NOMO-1 treated with dmso at 0.1 percent for 144 hours (cell line): Measurements from ENCODE around the gene STARD9.
A peak's percentile ranks its signal among the peaks of the same experiment; 100 is the strongest.

ENCODE experiments used
- DNase-seq: peaks from one replicate; lab custom pipeline; 2025; ENCODE audit not compliant: unreplicated experiment; lab: John Stamatoyannopoulos, UW

STARD9 gene

DNA sequence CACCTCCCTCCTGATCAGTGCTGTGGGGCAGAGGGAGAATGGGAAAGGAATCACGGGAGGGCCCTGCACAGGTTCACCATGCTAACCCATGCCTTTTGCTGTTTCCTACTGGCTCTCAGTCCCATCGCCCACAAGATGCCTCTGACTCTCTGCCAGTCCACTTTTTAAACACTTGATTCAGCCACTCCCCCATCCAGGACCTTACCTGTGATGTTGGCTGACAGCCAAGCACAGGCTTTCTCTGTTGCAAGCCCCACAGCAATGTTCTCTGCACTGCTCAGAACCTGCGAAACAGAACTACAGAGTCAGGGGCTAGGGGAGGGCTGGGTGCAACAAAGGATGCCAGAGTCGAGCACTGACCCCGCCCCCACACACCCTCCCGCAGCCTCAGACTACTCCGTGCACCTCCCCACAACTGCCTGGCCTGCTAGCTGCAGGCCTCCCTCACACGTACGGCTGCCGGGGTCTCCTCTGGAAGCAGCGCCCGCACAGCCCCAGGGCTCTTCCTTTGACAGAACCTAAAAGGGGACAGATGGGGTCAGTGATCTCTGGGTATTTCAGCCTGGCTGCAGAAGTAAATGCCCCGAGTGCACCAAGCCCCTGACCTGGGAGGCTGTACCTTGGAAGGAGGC is 152.5 kb downstream of the STARD9 start:
- no peak for DNase-seq

DNA sequence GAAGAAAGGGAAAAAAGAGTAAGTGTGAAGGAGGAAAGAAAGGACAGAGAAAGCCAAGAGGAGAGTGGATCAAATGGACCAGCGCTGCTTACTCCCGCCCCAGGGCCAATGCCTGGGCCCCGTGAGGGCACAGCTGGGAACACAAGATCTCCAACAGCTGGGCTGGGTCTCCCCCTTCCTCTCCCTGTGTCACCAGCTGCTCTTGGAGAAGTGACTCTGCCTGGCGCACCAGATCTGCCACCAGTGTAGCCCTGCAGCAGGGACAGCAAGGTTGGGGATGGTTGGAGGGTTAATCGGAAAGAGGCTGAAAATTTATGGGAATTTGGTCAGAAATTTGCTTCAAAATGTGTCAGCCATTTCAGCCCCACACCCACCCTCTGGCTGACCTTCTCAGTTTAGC is 153.2 kb downstream of the STARD9 start:
- DNase-seq: no peak

DNA sequence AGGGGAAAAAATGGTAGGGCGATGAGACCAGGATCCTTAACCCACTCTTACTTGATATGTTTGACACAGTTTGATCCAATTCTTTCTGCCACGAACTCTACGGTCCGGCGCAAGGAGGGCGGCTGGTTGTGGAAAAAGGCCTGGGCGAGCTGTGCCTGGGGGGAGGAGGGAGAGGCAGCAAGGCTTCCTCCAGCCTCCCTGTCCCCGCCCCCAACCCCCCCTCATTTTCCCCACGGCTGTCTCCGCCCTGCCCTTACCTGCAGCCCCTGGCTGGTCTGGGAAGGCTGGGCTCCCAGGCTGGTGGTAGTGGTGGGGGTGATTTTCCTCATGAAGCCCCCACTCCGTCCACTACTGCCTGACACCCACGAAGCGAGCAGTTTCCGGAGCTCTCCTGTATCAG is 153.6 kb downstream of the STARD9 start:
- DNase-seq: no peak

DNA sequence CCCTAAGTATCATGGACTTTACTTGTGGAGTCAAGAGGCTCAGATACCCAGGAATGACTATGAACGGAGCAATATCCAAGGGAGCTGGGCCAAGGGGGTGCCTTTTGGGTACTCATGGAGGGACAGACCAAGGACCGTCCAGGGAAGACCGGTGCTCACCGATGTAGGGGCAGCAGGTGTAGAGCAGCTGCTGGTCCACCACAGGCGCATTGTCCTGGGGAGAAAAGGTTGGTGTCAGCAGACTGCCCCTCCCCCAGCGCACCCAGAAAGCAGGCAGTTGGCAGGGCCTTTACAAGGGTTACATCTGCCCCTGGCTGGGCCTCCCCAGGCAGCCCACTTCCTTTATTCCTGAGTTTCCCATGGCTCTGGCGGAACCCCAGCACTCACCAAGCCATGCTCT is 154.0 kb downstream of the STARD9 start:
- no peak for DNase-seq

DNA sequence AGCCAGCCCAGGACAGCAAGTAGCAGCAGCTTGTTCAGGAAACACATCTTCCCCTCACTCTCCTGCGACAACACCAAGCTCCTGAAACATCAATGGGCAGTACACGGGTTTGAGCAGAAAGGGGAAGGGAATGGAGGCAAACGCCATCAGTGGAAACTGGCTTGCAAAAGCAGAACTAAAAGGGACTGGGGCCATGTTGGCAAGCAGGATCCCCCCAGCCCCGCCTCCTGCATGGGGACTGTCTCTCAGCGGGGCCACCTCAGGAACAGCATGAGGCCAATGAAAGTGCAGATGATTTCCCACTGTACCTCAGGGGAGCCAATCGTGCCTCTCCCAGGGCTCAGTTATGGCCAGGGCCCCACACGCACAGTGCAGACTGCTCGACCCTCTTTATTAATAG is 154.7 kb downstream of the STARD9 start:
- DNase-seq: peak; percentile 9

DNA sequence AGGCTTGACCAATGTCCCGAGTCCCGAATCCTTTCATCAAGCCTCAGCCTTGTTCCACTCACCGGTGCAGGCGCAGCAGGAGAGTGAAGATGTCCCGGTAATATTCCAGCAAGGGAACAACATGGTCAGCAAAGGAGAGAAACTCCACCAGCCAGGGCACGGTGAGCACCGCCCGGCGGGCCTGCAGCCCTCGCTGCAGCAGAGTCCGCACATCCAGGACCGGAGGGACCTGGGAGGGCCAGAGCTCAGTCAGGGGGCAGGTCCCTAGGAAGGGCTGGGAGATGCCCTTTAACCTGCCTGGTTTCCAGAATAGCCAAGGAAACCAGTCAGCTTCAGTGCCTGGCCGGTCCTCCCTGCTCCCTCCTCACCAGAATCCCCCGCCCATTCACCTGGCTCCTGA is 155.1 kb downstream of the STARD9 start:
- no peak for DNase-seq

DNA sequence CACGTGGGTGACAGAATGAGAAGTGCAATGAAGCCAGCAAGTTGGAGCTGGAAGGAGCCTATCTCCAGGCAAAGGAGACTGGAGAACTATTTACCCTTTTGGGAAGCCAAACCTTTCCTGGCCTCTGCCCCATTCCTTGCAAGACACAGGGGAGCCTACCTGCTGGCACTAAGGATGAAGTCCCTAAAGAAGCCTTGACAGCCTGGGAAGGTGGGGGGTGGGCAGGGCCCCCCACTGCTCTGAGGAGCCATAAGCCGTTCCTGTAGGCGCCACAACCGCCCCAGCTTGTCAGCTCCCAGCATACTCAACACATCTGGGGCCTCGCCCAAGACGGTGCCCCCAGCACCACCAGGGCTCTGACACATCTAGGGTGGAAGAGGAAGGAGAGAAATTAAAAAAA is 156.1 kb downstream of the STARD9 start:
- no peak for DNase-seq

DNA sequence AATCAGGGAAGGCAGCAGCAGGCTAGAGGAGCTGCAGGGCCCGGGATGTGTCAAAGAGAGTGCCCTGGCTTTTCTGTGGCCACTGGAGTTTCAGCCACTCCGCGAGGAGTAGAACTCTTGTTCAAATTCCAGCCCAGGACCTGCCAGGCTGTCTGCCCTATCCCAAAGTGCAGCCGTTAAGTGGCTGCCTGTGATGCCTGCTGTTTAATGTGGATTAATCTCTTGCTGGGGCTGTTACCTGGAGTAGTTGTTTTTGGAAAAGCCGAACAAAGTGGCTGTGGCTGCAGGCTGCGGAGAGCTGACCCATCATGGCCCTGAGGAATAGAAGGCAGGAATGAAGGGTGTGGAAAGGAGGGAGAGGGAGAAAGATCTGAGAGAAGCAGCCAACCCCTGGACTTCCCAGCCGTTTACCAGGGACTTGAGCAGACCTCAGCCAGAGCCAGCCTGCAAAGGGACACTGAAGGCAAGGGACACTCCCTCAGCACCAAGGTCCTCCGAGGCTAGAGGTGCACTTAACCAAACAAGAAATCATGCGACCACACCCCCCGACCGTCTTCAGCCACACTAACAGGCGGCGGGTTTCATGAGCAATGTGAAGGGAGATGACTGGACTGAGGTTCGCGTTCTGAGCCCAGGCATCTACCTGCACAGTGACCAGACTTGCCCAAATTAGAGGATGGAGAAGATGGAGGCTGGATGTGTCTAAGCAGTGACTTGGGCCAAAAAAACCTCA is 156.9 kb downstream of the STARD9 start:
- no peak for DNase-seq

DNA sequence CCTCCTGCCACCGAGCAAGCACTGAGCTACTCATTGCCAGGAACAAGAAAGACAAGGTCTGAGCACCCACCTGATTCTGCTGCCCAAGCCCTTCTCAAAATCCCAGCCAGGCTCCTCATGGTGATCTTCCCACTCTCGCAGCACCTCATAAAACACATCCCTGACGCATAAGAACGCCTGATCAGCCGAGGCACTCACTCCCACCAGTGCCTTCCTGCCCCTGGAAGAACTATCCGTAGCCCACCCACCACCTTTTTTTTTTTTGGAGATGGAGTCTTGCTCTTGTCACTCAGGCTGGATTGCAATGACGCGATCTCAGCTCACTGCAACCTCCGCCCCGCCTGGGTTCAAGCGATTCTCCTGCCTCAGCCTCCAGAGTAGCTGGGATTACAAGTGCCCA is 157.6 kb downstream of the STARD9 start:
- DNase-seq: no peak

DNA sequence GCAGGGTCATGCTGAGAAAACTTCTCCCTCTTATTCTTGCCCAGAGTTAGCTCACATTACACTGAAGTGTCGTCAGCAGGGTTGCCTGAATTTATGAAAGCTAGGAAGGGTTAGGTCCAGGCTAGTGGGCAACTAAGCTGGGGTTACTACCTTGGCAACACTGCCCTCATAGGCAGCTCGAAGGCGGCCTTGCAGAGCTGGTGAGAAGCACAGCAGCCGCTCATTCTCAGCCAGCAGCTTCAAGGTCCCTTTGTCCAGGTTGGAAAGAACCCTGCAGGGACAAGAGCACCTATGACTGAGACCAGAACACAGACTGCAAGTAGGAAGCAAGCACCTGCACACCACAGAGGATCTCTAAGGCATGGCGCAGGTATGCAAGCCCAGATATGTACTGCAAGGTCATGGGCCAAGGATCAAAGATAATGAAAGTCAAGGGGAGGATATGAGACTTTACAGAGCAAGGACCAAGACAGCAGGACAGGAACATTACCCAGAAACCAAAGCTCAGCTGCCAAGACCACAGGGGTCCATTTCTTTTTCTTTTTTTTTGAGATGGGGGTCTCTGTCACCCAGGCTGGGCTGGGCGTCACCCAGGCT is 158.8 kb downstream of the STARD9 start:
- no peak for DNase-seq

DNA sequence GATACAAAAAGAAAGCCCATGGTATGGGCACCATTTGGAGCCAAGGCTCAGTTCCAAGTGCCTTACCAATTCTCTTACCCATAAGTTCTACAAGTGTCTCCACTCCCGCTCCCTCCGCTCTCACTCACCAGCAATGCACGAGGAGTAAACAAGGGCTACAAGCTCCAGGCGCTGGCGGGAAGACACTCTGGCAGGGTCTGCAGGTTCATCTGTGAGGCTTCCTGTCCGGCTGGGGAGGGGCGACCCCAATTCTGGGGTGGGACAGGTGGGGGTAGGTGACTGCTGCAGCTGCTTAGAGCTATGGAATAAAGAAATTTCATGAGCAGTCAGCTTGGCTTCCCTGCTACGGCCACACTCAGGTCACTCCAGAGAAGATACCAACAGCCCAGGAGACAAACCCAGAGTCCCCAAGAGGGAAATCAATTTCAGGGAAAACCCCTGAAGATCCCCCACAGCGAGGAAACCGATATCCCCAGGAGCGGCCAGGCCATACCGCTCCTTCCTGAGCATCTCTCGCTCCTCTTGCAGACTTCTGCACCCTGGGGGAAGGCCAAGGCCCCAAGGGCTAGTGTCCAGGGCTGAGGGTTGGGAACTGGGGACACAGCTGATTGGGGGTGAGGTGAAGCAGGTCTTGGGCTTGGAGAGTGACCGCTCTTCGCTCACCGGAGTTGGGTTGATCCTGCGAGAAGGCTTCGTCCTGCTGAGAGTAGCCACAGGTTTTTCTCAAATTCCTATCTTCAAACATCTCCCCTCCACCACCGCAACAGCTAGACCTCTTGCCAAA is 160.2 kb downstream of the STARD9 start:
- DNase-seq: no peak

DNA sequence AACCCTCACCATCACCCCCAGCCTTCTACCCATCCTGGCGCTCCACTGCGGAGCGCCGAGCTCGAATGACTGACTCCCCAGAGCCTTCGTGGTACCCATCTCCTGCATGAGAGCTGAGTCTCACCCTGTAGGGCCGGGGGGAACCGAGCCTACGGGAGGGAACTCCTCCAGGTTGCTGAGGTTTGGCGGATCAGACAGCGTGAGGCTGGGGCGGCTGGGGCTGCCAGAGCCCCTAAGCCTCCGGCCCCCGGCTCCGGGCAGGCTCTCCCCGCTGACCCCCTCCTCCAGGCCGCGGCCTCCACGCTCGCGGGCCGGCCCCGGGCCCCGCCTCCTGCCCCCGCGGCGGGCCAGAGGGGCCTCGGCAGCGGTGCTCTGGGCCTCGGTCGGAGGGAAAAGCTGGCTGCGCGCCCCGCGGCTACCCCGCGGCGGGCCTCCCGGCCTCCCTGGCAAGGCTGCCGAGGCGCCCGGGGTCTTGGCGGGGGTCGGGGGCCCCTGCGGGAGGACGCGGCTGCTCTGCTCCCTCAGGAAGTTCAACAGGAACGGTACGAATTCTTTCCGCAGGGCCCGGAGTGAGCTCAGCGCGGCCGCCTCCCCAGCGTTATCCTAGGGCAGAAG is 160.9 kb downstream of the STARD9 start:
- no peak for DNase-seq

DNA sequence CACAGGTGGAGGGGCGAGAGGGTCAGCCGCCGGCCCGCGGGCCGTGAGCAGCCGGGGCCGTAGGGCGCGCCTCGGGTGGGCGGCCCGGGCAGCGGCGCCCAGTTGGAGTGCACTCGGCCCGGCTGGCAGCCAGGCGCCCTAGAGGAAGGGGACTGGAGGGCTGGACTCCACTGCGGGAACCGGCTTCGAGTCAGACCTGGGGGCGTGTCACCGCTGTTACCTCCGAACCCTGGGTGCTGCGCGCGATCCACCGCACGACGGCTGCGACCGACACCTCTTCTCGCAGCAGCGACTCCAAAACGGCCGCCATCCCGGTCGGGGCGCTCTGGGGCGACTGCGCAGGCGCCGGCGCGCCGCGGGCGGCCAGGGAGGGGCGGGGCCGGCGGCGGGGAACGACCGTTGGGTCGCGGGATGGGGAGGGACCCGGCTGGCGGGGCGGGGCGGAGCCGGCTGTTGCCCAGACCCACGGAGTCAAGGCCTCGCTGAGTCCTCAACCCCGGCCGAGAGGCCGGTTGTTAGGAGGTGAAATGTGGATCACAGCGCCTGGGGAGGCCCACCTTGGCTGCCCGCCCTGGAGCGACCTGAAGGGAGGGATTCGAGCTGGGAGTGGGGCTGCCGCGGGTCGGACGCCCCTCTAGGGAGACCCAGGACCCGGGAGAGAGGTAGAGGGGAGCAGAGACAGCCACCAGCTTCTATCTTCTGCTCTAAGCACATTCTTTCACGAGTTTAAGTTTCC is 161.6 kb downstream of the STARD9 start, which contains the start of gene CDAN1:
CDAN1 (minus strand) TSS at position 336 of the 736 bp plus-strand sequence; CDS start at position 310, 26 bp downstream.
- DNase-seq: peak; percentile 75

DNA sequence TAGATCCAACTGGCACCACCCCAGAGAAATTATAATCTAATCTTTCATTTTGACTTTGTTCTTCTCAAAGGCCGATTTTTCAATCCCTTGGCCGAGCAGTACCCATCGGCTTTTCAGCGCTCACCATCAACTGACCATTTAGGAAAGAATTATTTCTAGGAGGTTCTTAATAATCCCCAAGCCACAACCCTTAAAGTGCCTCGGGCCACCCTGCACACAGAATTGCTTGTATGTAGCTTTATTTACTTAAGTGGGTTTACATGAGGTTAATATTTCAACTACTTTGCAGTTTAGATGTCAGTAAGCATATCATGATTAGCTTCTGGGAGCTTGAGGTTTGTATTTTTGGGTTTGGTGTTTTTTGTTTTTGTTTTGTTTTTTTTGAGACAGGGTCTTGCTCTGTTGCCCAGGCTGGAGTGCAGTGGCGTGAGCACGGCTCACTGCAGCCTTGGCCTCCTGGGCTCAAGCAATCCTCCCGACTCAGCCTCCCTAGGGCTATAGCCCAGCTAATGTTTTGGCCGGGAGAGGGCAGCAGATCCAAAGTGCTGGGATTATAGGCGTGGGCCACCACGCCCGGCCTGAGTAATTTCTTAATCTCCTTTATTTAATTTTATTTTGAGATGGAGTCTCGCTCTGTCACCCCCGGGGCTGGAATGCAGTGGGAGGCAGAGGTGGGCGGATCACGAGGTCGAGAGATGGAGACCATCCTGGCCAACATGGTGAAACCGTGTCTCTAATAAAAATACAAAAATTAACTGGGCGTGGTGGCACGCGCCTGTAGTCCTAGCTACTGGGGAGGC is 162.3 kb downstream of the STARD9 start:
- DNase-seq: peak; percentile 2

DNA sequence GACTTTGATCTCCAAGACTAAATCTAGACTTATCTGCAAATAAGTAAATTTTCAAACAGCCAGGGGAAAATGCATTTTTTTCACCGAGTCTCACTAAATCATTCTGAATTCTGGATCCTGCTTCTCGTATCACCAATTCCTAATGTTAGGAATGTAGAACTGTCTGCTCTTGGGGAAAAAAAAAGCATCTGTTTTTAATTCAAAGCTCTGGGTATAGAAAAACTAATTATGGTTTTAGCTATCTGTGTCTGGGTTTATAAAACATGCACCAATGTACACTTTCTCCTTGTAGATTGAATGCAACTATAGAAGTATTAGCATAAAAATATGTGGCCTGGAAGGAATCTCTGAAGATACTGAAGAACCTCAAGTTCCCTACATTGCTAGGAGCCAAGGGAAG is 166.3 kb downstream of the STARD9 start:
- DNase-seq: no peak

DNA sequence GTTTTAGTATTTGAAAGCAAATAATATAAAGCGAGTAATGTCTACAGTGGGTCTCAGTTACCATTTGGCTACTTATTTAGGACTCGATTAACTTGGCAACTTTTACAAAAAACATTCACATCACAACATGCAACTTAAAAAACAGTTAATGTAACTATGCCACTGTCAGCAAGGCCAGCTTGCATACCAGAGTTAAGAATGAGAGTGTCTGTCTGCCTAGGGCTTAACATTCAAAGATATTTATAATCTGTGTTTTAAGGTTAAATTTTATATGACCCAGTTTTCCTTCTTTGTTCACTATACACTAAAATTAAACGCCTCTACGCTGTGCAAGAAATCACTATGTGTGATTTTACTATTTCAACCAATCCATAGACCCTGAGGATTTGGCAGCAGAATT is 166.7 kb downstream of the STARD9 start:
- DNase-seq: no peak

DNA sequence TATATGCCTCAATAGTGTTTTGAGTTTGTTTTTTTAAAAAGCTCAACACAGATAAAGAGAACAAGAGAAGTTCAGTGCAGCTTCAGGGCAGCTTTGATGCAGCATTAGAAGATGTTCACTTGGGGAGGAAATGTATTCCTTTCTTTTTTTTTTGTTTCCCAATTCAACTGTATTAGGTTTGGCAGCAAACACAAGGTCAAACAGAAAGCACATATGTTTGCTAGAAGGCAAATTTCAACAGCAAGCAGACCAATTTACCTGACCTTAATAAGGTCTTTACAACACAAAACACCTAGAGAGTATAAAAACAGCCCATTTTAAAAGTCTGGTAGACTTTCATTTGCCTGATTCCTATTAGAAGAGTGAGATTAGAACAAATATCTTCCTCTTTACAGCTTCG is 168.8 kb downstream of the STARD9 start:
- no peak for DNase-seq

DNA sequence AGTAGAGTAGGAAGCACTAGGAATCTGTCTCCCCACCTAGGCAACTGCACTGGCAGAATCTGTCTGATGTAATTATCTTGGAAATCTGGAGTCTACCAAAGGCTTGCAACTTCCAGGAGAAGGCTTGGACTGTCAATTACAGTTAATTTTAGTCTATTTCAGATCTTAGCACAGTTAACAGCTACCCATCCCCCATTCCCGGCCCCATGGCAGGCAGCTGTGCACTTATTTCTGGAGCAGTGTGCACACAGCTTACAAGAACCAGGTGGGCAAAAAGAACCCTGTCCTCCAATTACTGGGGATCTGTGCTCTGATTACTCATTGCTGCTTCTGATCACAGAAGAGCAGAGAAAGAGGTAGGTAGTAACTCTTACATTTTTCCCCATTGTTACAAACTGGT is 173.9 kb downstream of the STARD9 start:
- no peak for DNase-seq

DNA sequence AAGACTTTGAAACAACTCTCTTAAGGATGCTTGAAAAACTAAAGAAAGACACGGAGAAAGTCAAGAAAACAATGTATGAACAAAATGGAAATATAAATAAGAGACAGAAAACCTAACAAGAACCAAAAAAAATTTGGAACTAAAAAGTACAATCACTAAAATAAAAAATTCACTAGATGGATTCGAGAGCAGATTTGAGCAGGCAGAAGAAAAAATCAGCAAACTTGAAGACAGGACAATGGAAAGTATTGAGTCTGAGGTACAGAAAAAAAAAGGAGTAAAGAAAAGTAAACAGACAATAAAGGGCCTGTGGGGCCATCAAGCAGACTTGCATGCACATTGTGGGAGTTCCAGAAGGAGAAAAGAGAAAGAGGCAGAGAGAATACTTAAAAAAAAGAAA is 174.9 kb downstream of the STARD9 start:
- DNase-seq: no peak

DNA sequence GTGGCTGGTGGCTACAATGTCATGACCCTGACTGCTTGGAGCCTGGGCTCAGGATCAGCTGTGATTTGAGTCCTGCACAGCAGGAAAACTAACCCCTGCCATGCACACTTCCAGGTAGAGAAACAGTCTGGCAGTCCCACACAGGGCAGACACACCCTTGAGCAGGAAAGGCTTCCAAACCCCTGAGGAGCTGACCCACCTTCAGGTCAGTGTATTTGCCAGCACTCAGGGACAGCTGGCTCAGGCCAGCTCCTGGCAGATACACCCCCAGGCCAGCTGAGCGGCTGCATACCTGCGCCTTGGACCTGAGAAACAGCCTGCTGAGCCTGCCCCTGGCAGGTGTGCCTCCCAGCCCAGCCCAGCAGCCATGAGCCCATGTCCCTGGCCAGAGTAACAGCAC is 183.7 kb downstream of the STARD9 start:
- DNase-seq: no peak
